Subcutaneous abdominal adipose tissue (tissue), 5 donors: ENCODE results near the gene ACAD9.

Experiments
- H3K27ac ChIP-seq: one replicate; pipeline ENCODE4 v1.7.0; 2013; ENCODE audit warnings: low read depth, mild to moderate bottlenecking, inconsistent platforms, low read length, moderate library complexity
- H3K27me3 ChIP-seq, 5 donors: one replicate each; pipeline ENCODE4 v1.7.0; 2013; ENCODE audit warnings: low read length in 5 of 5, inconsistent platforms in 1 of 5; ENCODE audit not compliant: control insufficient read depth in 5 of 5, insufficient read depth in 4 of 5
- H3K36me3 ChIP-seq, 5 donors: one replicate each; pipeline ENCODE4 v1.7.0; 2013; ENCODE audit warnings: low read length in 5 of 5; ENCODE audit not compliant: control insufficient read depth in 5 of 5, insufficient read depth in 5 of 5
- H3K4me1 ChIP-seq, 5 donors: one replicate each; pipeline ENCODE4 v1.7.0; 2013; ENCODE audit warnings: low read length in 5 of 5, mild to moderate bottlenecking in 3 of 5, moderate library complexity in 1 of 5; ENCODE audit not compliant: control insufficient read depth in 5 of 5, insufficient read depth in 5 of 5
- H3K4me3 ChIP-seq, 5 donors: one replicate each; pipeline ENCODE4 v1.7.0; 2013; ENCODE audit warnings: low read length in 5 of 5, low read depth in 1 of 5
- H3K9ac ChIP-seq, 5 donors: one replicate each; pipeline ENCODE4 v1.7.0; 2013; ENCODE audit warnings: low read length in 5 of 5, mild to moderate bottlenecking in 4 of 5, moderate library complexity in 3 of 5
- H3K9me3 ChIP-seq, 5 donors: one replicate each; pipeline ENCODE4 v1.7.0; 2013; ENCODE audit warnings: low read length in 5 of 5; ENCODE audit not compliant: control insufficient read depth in 5 of 5
- donor health status: healthy.
- donor health status: healthy.
- donor health status: healthy.
- donor health status: healthy.
- donor health status: healthy.

ACAD9 gene

DNA sequence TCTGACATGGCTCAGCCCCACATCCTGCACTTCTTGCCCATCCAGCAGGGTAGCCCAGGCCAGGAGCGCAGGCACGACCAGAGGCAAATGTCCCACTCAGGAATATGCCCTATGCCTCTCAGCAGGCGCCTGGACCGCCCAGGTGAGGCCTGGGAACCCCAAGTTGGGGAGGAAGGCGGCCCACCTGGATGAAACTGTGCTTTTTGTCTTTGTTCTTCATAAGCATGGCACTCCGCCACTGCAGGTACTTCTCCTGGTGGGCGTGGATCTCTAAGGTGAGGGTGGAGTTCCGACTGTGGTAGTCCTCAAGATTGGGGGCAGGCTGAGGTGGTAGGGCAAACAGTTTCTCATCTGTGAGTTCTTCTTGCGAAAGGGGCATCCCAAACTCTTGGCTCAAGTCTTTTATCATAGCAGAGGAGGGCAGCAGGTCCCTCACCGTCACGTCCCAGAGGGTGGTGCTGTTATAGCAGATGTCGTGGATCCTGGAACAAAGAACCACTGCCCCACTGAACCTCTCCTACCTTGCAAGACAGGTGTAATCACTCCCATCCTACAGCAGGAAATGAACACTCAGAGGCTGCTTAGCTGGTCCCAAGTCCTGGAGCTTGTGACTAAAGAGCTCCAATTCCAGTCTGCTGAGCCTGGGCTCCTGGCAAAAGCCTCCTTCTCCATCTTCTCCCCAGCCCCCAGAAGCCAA is 53.2 kb downstream of the ACAD9 start:
- Histone ChIP-seq H3K4me3 (no peak overlapping the region), H3K36me3 (no peaks in the 10 kb centered on the region), H3K27ac (no peak overlapping the region), H3K4me1 (no peaks in the 10 kb centered on the region), H3K27me3 (peaks cover 0 to 8% (median 0%) of the 10 kb centered on the region in 5 donors), H3K9me3 (peaks cover 0 to 7% (median 3%) of the 10 kb centered on the region in 5 donors), H3K9ac (no peak overlapping the region)

DNA sequence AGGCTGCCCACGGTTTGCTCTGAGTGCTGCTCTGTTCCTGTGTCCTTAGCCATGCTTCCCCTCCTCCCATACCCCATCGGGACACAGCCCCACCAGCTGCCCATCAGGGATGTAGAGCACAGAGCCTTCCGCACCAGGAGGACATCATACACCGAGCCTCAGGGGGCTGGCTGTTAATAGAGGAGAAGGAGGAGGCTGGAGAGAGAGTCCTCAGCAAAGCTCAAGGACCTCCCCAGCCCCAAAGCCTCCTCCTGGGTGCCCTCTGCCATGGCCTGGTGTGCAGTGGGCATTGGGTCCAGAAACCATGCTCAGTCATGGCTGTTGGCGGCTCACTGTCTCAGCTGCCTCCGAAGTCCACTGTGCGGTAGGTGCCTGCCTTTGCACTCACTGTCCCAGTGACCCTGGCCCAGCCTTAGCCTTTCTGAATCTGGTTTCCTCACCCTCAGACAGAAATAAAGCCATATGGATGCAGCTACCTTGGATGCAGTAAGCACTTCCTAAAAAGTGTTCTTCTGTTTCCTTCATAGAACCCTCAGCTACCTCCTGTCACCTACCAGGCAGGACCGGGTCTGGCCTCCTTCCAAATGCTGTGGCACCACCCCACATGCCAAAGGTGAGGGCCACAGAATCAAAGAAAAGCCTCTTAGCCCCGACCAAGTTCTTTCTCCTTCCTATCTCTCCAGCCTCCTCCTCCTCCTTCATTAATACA is 53.9 kb downstream of the ACAD9 start:
- no peak overlapping the region for H3K9ac ChIP-seq
- no peak overlapping the region for H3K4me3 ChIP-seq
- no peak overlapping the region for H3K27ac ChIP-seq
- peaks cover 0 to 8% (median 0%) of the 10 kb centered on the region in 5 donors for H3K27me3 ChIP-seq
- peaks cover 0 to 7% (median 3%) of the 10 kb centered on the region in 5 donors for H3K9me3 ChIP-seq
- no peaks in the 10 kb centered on the region for H3K4me1 ChIP-seq
- H3K36me3 ChIP-seq, result no peaks in the 10 kb centered on the region

DNA sequence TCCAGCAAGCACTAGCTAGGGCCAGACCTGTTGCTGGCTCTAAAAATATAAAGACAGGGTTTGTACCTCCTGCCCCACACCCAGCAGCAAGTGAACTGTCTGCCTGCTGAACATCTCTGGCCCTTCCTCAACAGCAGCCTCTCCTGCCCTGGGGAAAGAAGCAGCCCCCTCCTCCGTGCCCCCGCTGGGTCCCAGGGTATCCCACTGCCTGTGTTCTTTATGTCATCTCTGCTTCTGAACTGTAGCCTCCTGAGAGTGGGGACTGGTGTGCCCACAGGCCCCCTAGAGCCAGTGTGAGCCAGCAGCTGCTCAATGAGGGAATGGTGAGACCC is 54.5 kb downstream of the ACAD9 start:
- Histone ChIP-seq H3K27me3 (peaks cover 0 to 8% (median 0%) of the 10 kb centered on the region in 5 donors), H3K36me3 (no peaks in the 10 kb centered on the region), H3K4me3 (no peak overlapping the region), H3K9me3 (peaks cover 0 to 7% (median 3%) of the 10 kb centered on the region in 5 donors), H3K9ac (no peak overlapping the region), H3K4me1 (no peaks in the 10 kb centered on the region), H3K27ac (no peak overlapping the region)

DNA sequence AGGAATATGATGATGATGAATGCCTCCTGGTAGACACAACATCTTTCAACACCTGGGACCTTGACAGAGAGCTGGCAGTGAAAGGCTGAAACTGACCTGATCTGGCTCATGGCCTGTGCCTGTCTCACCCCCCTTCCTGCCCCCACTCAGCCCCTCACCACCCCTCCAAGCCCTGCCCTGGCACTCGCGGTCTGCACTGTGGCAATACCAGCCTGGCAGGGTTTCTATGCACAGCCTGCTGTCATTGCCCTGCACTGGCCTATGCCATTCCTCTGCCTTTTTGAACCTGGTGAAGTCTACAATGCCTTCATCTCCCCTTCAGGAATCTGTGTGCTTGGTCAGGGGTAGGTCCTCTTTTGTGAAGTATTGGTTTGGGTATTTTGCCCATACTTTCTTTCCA is 56.5 kb downstream of the ACAD9 start:
- Histone ChIP-seq H3K4me1 (no peaks in the 10 kb centered on the region), H3K27me3 (peaks cover 0 to 8% (median 0%) of the 10 kb centered on the region in 5 donors), H3K9ac (no peak overlapping the region), H3K4me3 (no peak overlapping the region), H3K36me3 (no peaks in the 10 kb centered on the region), H3K9me3 (no peaks in the 10 kb centered on the region), H3K27ac (no peak overlapping the region)

DNA sequence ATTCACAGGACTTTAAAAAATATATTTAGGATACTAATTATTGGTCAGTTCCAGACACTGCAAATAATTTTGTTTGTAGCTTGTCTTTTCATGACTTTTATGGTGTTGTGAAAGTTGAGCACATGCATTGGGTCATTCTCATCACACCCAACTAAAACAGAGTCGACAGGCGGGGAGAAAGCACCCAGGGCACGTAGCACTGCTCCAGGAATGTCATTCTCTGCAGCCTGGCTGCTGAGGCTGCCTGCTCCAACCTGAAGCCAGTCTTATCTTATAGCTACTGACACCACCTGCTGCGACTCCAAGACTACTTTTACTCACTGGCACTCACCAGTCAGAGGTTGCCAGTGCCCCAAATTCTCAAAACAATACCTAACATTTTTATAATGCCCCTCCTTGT is 56.9 kb downstream of the ACAD9 start:
- no peaks in the 10 kb centered on the region for H3K4me1 ChIP-seq
- H3K27ac ChIP-seq, result no peak overlapping the region
- H3K27me3 ChIP-seq, result peaks cover 0 to 8% (median 0%) of the 10 kb centered on the region in 5 donors
- H3K9me3 ChIP-seq, result no peaks in the 10 kb centered on the region
- H3K4me3 ChIP-seq, result no peak overlapping the region
- H3K36me3 ChIP-seq, result no peaks in the 10 kb centered on the region
- no peak overlapping the region for H3K9ac ChIP-seq

DNA sequence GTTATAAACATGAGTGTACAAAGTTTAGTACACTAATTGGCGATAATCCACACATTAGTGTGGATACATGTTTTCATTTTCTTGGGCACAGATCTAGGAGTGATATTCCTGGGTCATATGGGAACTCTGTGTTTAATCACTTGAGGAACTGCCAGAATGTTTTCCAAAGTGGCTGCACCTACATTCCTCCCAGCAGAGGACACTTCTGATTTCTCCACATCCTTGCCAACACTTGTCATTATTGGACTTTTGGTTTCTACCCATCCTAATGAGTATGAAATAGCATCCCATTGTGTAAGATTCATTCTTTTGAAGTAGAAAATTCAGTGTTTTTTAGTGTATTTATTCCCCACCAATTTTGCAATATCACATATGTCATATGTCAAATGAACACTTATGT is 60.8 kb downstream of the ACAD9 start:
- Histone ChIP-seq H3K36me3 (no peaks in the 10 kb centered on the region), H3K4me1 (no peaks in the 10 kb centered on the region), H3K4me3 (no peak overlapping the region), H3K27me3 (peaks cover 0 to 3% (median 0%) of the 10 kb centered on the region in 5 donors), H3K9ac (no peak overlapping the region), H3K9me3 (no peaks in the 10 kb centered on the region), H3K27ac (no peak overlapping the region)

DNA sequence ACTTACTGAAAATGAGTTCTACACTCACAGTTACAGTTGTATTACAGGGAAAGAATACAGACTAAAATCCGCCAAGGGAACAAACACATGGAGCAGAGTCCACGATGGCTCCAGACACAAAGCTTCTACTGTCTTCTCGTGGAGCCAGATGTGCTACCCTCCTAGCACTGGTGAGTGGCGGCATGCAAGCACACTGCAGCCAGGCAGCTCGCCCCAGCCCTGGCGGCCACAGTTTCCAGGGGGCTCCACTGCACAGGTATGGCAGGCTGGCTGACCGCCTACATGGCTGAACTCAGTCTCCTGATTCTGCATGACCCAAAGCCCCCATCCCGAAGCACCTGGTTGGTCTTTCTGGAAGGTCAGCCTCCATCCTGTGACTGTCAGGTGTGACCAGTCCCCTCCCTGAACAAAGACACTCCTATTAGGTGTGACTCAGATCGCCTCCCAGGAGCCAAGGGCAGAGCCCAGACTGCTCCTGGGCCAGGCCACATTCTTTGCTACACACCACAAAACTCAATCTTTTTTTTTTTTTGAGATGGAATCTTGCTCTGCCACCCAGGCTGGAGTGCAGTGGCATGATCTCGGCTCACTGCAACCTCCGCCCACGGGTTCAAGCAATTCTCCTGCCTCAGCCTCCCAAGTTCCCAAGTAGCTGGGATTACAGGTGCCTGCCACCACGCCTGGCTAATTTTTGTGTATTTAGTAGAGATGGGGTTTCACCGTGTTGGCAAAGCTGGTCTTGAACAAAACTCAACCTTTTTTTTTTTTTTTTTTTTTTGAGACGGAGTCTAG is 62.9 kb downstream of the ACAD9 start:
- Histone ChIP-seq H3K4me3 (no peak overlapping the region), H3K36me3 (no peaks in the 10 kb centered on the region), H3K27me3 (peaks cover 0 to 3% (median 0%) of the 10 kb centered on the region in 5 donors), H3K9me3 (no peaks in the 10 kb centered on the region), H3K4me1 (no peaks in the 10 kb centered on the region), H3K27ac (no peak overlapping the region), H3K9ac (no peak overlapping the region)

DNA sequence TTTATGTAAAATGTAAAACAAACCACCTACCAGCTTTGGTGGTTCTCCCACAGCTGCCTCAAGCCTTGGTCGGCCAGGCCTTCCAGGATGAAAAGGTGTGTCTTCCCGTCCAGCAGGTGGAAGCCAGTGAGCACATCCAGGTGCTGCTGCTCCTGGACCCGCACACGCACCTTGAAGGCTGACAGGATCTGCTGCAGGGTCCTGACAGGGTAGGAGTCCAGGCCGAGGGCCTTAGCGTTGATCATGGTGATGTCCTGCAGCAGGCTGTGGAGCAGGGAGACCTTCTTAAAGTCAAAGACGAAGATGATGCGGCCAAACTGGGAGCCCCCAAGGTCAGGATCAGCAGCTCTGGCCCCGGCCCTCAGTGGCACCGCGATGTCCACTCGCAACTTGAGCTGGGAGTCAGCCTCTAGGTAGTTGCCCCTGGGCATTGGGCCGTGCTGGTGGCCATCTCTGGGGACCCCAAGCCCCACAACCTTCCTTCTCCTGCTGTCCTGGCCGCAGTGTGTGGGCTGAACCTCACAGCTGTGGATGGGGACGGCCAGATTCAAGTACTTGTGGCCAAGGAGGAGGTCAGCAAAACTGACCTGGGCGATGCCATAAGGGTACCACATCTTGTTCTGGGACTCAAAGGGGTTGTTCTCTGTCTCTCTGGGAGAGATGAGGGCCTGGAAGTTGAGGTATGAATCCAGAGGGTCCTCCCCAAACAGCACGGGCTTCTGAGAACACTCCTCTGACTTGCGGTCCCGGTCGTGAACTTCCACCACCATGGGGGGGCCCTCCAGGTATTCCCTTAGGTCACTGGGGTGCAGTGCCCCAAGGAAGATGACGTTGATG is 65.8 kb downstream of the ACAD9 start:
- H3K27ac ChIP-seq, result no peak overlapping the region
- no peak overlapping the region for H3K9ac ChIP-seq
- H3K9me3 ChIP-seq, result no peaks in the 10 kb centered on the region
- no peaks in the 10 kb centered on the region for H3K4me1 ChIP-seq
- no peak overlapping the region for H3K4me3 ChIP-seq
- no peaks in the 10 kb centered on the region for H3K36me3 ChIP-seq
- H3K27me3 ChIP-seq, result peaks cover 0 to 3% (median 0%) of the 10 kb centered on the region in 5 donors

DNA sequence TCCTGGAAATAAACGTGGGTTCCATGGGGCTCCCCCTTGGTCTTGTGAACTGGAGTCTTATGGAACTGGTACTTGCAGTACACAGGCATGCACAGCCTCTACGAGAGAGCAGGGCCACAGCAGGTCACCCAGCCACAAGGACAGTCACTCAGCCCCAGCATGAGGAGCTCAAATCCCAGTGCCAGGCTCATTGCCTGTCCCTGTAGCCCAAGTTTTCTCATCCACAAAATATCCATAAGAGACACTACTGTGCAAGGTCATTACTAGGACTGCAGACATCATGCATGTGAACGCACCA is 66.4 kb downstream of the ACAD9 start:
- Histone ChIP-seq H3K27me3 (peaks cover 0 to 3% (median 0%) of the 10 kb centered on the region in 5 donors), H3K4me1 (peaks cover 0 to 5% (median 0%) of the 10 kb centered on the region in 5 donors), H3K4me3 (no peak overlapping the region), H3K27ac (no peak overlapping the region), H3K9ac (no peak overlapping the region), H3K9me3 (no peaks in the 10 kb centered on the region), H3K36me3 (no peaks in the 10 kb centered on the region)
